ENCODE data around the gene MISP3. TPM values are rescaled to one million over a fixed set of nuclear protein-coding genes. Genes with fewer than 3 reads are reported as not detected.

MISP3 gene
- polyA plus RNA-seq, 2 of the 4 experiments (the other 2 are of a cell fraction) = 1.9 to 2.3 TPM

GRCh38 chr19:14080887-14081796, 8.6 kb downstream of the MISP3 start:
- Histone ChIP-seq H3K4me1 (peaks cover 9% of the 10 kb centered on the region; the same call in 1 of the 3 replicates), H3K27ac (peak overlapping the region; percentile 77 to 89), H3K4me3 (peak overlapping the region; percentile 74), H3K4me2 (peak overlapping the region; percentile 97), H3K9me3 (no peaks in the 10 kb centered on the region)
- FAIRE-seq (no peak), DNase-seq (ENCODE audit: low read depth in 1 of 2, low spot score in 1 of 2) (peak; percentile 93 to 98), ATAC-seq (peak; percentile 95 to 96)
- TF ChIP-seq CHD4 (IDR thresholded peaks at IDR 0.05; ENCODE audit: borderline replicate concordance) (no peak), JUN (IDR thresholded peaks at IDR 0.05) (peak in 1 of 2 experiments; percentile 70; a peak in 3 of 5 replicates), POLR2A (IDR thresholded peaks at IDR 0.05; ENCODE audit: low read length) (peak; percentile 17; the same call in 1 of the 2 replicates), PBX3 (IDR thresholded peaks at IDR 0.05) (peak; percentile 43; the same call in 1 of the 2 replicates)
- ChIA-PET CTCF (interaction anchor here (0.5 to 6.0 kb wide), 10 partner anchors 9 to 267 kb away, joined by 3 to 38 read pairs (median 3); partner anchors contain the start of genes IL27RA and MISP3), POLR2A (interaction anchor here (0.6 kb wide), 1 partner anchor 143 kb away, joined by 8 read pairs; no protein-coding TSS in a partner anchor)
- WGBS (ENCODE audit: missing lambda C conversion rate) = under 1% methylated on average over 43 of the region's 50 CpGs

- TF ChIP-seq RFX5 (IDR thresholded peaks at IDR 0.05) (no peak), PHF8 (IDR thresholded peaks at IDR 0.05; ENCODE audit: borderline replicate concordance, low read depth) (peak; percentile 33; the same call in 1 of the 2 replicates), CHD4 (IDR thresholded peaks at IDR 0.05; ENCODE audit: borderline replicate concordance) (no peak)
- peaks cover 9% of the 10 kb centered on the region; the same call in 1 of the 3 replicates for H3K4me1 ChIP-seq
- H3K9me3 ChIP-seq = no peaks in the 10 kb centered on the region
- CTCF ChIA-PET = interaction anchor here (0.5 to 6.0 kb wide), 6 partner anchors 9 to 63 kb away, joined by 3 to 38 read pairs (median 3); partner anchors contain the start of genes ASF1B, IL27RA and MISP3
- peak overlapping the region; percentile 74 for H3K4me3 ChIP-seq
- FAIRE-seq = no peak
- peak overlapping the region; percentile 73 to 85 for H3K27ac ChIP-seq
- POLR2A ChIA-PET = interaction anchor here (0.6 kb wide), 1 partner anchor 144 kb away, joined by 8 read pairs; no protein-coding TSS in a partner anchor
- peak; percentile 33 to 54; a peak in 5 of 6 replicates for ATAC-seq
- DNase-seq (ENCODE audit: low read depth in 1 of 2, low spot score in 1 of 2) = no peak
- WGBS (ENCODE audit: missing lambda C conversion rate) = 11% methylated on average over 12 of the region's 24 CpGs
- peak overlapping the region; percentile 97 for H3K4me2 ChIP-seq
These were observed 9.4 kb downstream of the MISP3 start for GRCh38 chr19:14081797-14082674.

GRCh38 chr19:14082675-14082960, 10.0 kb downstream of the MISP3 start:
- TF ChIP-seq ATOH8 (CRISPR knock-in tag; IDR thresholded peaks at IDR 0.05; ENCODE audit: low read depth) = no peak
- no peak for TF ChIP-seq MYC (IDR thresholded peaks at IDR 0.05; ENCODE audit: borderline replicate concordance, low read length)
- TF ChIP-seq CEBPB (IDR thresholded peaks at IDR 0.05) = no peak
- TF ChIP-seq ZFP36 (IDR thresholded peaks at IDR 0.05; ENCODE audit: borderline replicate concordance, partially characterized antibody) = no peak
- no peak for TF ChIP-seq JUNB (IDR thresholded peaks at IDR 0.05)
- TF ChIP-seq BHLHE40 (IDR thresholded peaks at IDR 0.05; ENCODE audit: low read depth, low read length) = no peak
- no peak for TF ChIP-seq RCOR1 (IDR thresholded peaks at IDR 0.05; ENCODE audit: low read depth, low read length)
- TF ChIP-seq E2F6 (IDR thresholded peaks at IDR 0.05; ENCODE audit: borderline replicate concordance, low read depth) = no peak
- no peak for TF ChIP-seq RNF2 (IDR thresholded peaks at IDR 0.05; ENCODE audit: borderline replicate concordance, low read depth)
- FAIRE-seq (no peak), DNase-seq (ENCODE audit: low read depth in 1 of 2, low spot score in 1 of 2) (no peak), ATAC-seq (no peak)
- ChIA-PET POLR2A (no interaction called here), CTCF (interaction anchor here (1.1 to 6.0 kb wide), 3 partner anchors 10 to 54 kb away, joined by 3 to 38 read pairs (median 14); partner anchors contain the start of genes ASF1B and MISP3)
- WGBS (ENCODE audit: missing lambda C conversion rate) = 0% methylated on average over 1 of the region's 1 CpG
- Histone ChIP-seq H3K9me3 (no peaks in the 10 kb centered on the region), H3K4me3 (no peak overlapping the region), H3K4me2 (no peak overlapping the region), H3K4me1 (peaks cover 9% of the 10 kb centered on the region; the same call in 1 of the 3 replicates), H3K27ac (no peak overlapping the region)
